Measurements from ENCODE around the gene MISP. TPM values are rescaled to one million over a fixed set of nuclear protein-coding genes. Genes with fewer than 3 reads are reported as not detected.

Gene MISP
- total and polyA plus RNA-seq, 2 donors (not counting 1 experiment from before 2014, with no cell fraction given) = not detected

DNA sequence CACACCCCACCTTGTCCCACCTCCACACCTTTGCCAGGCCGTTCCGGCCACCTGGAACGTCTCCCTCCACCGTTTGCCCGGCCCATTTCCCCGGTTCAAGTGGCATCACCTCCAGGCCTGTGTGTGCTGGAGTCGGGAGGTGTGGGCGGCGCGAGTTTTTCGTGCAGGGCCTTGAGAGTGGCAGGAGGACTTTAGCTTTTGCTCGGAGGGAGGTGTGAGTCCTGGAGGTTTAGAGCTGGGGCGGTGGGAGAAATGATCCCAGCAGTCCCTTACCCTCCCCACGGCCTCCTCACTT lies 46.5 kb upstream of the MISP start:
- DNase-seq (no peak), ATAC-seq (ENCODE audit: low read depth) (no peak)
- Histone ChIP-seq H4K20me1 (ENCODE audit: control insufficient read depth, insufficient read depth, low read length, poor library complexity, severe bottlenecking) (no peaks in the 10 kb centered on the region), H3K9ac (ENCODE audit: low read length) (no peak overlapping the region), H3K4me2 (replicated peaks; ENCODE audit: low read depth, low read length, poor library complexity, severe bottlenecking) (peak overlapping the region; percentile 42), H3K79me2 (ENCODE audit: control insufficient read depth, insufficient read depth, low read length) (no peaks in the 10 kb centered on the region), H2AFZ (ENCODE audit: insufficient read depth, low read depth, low read length, poor library complexity, severe bottlenecking) (no peak overlapping the region), H3K27ac (ENCODE audit: low read length in 2 of 2) (no peak overlapping the region), H3K9me3 (ENCODE audit: control extremely low read depth in 1 of 3, control insufficient read depth in 2 of 3, insufficient read depth in 1 of 3, low read length in 2 of 3) (peaks cover 0 to 35% (median 2%) of the 10 kb centered on the region in 3 donors), H3K4me1 (ENCODE audit: control insufficient read depth in 2 of 2, insufficient read depth in 2 of 2, low read length in 2 of 2) (peaks cover 10% of the 10 kb centered on the region in 2 donors), H3K27me3 (replicated peaks in 1 of 4; ENCODE audit: control extremely low read depth in 1 of 4, control insufficient read depth in 3 of 4, insufficient read depth in 4 of 4, low read length in 3 of 4) (peaks cover 0 to 33% (median 6%) of the 10 kb centered on the region in 4 experiments), H3K36me3 (replicated peaks in 1 of 2; ENCODE audit: control extremely low read depth in 1 of 2, control insufficient read depth in 1 of 2, extremely low read depth in 1 of 2, insufficient read depth in 2 of 2, low read length in 1 of 2) (no peaks in the 10 kb centered on the region), H3K4me3 (ENCODE audit: control extremely low read depth in 1 of 5, extremely low read depth in 1 of 5, insufficient read depth in 1 of 5, low read depth in 2 of 5, low read length in 4 of 5) (no peak overlapping the region)
- Mint-ChIP-seq H3K4me3 (no peak overlapping the region), H3K27me3 (peaks cover 22% of the 10 kb centered on the region), H3K9me3 (ENCODE audit: insufficient read depth) (peaks cover 1% of the 10 kb centered on the region), H3K4me1 (peaks cover 12% of the 10 kb centered on the region), H3K27ac (no peak overlapping the region)
- WGBS (ENCODE audit: insufficient coverage) = 0% methylated on average over 6 of the region's 14 CpGs
- TF ChIP-seq EZH2 (IDR thresholded peaks at IDR 0.05; ENCODE audit: borderline replicate concordance, insufficient read depth, low read depth, low read length, poor library complexity, severe bottlenecking) = no peak
- TF ChIP-seq, protein P1, sequence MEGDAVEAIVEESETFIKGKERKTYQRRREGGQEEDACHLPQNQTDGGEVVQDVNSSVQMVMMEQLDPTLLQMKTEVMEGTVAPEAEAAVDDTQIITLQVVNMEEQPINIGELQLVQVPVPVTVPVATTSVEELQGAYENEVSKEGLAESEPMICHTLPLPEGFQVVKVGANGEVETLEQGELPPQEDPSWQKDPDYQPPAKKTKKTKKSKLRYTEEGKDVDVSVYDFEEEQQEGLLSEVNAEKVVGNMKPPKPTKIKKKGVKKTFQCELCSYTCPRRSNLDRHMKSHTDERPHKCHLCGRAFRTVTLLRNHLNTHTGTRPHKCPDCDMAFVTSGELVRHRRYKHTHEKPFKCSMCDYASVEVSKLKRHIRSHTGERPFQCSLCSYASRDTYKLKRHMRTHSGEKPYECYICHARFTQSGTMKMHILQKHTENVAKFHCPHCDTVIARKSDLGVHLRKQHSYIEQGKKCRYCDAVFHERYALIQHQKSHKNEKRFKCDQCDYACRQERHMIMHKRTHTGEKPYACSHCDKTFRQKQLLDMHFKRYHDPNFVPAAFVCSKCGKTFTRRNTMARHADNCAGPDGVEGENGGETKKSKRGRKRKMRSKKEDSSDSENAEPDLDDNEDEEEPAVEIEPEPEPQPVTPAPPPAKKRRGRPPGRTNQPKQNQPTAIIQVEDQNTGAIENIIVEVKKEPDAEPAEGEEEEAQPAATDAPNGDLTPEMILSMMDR (IDR thresholded peaks at IDR 0.05) = no peak
- intact Hi-C loops (cut with micrococcal nuclease) = no loop called here
- POLR2A ChIA-PET = no interaction called here
- CTCF ChIA-PET = interaction anchor here (1.6 kb wide), 1 partner anchor 30 kb away, joined by 4 read pairs; no protein-coding TSS in a partner anchor

DNA sequence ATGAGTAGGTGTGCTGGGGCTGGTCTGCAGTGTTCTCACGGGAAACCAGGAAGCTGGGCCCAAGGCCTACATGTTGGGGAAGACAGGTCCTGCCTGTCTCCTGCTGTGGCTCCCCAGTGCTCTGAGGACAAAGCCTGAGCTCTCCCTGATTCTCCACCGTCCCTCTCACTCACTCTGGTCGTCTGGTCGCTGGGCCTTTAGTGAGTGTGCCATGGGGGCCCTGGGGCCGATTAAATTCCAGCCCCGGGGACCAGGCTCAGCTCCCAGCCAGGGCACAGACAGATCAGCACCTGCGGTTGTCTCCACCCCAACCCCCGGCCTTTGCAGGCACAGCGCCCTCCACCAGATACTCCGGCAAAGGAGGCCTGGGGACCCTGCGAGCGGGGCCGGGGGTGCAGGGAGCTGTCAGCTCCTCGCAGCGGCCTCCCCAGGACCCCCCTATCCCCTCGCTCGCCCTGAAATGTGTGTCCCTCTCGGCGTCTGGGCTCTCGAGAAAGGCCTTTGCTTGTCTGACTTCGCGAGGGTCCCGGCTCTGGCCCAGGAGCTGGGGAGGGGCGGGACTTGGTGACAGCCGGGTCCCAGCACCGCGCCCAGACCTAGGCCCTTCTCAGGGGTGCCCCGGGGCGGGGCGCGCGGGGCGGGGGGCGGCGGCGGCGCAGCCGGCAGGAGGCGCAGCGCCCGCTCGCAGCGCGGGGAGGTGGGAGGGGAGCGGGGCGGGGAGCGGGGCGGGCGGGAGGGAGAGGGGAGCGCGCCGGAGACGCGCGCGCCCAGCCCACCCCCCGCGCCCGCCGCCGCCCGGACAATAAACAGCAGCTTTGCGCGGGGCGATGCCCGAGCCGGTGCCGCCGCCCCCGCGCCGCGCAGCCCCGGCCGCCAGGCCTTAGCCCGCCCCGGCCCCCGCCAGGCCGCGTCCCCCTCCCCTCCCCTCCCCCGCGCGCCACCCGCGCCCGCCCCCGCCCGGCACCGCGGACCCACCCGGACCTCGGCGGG lies 42.5 kb upstream of the MISP start, which contains the start of gene PALM:
PALM (plus strand) TSS at position 782 of the 990 bp plus-strand sequence. CDS start 212 bp downstream, outside the sequence.
- peaks cover 0 to 39% (median 5%) of the 10 kb centered on the region in 4 experiments for H3K27me3 ChIP-seq (replicated peaks in 1 of 4; ENCODE audit: control extremely low read depth in 1 of 4, control insufficient read depth in 3 of 4, insufficient read depth in 4 of 4, low read length in 3 of 4)
- 40% methylated on average over 22 of the region's 93 CpGs for WGBS (ENCODE audit: insufficient coverage)
- intact Hi-C loops (cut with micrococcal nuclease) = no loop called here
- Mint-ChIP-seq H3K4me3 (peak within 1 kb of the TSS; percentile 46), H3K27me3 (peaks cover 27% of the 10 kb centered on the region), H3K4me1 (peaks cover 6% of the 10 kb centered on the region), H3K27ac (no peak within 1 kb of the TSS), H3K9me3 (ENCODE audit: insufficient read depth) (peaks cover 1% of the 10 kb centered on the region)
- POLR2A ChIA-PET = no interaction called here
- peak within 1 kb of the TSS; percentile 19 for H3K4me2 ChIP-seq (replicated peaks; ENCODE audit: low read depth, low read length, poor library complexity, severe bottlenecking)
- H3K79me2 ChIP-seq (ENCODE audit: control insufficient read depth, insufficient read depth, low read length) = no peaks in the 10 kb centered on the region
- CTCF ChIA-PET = no interaction called here
- H3K27ac ChIP-seq (ENCODE audit: low read length in 2 of 2) = no peak within 1 kb of the TSS
- no peak for ATAC-seq (ENCODE audit: low read depth)
- no peak within 1 kb of the TSS for H3K4me3 ChIP-seq (ENCODE audit: control extremely low read depth in 1 of 5, extremely low read depth in 1 of 5, insufficient read depth in 1 of 5, low read depth in 2 of 5, low read length in 4 of 5)
- TF ChIP-seq, protein P1 (IDR thresholded peaks at IDR 0.05) = no peak
- TF ChIP-seq EZH2 (IDR thresholded peaks at IDR 0.05; ENCODE audit: borderline replicate concordance, insufficient read depth, low read depth, low read length, poor library complexity, severe bottlenecking) = no peak
- no peaks in the 10 kb centered on the region for H4K20me1 ChIP-seq (ENCODE audit: control insufficient read depth, insufficient read depth, low read length, poor library complexity, severe bottlenecking)
- H3K9ac ChIP-seq (ENCODE audit: low read length) = no peak within 1 kb of the TSS
- DNase-seq = no peak
- H3K4me1 ChIP-seq (ENCODE audit: control insufficient read depth in 2 of 2, insufficient read depth in 2 of 2, low read length in 2 of 2) = peaks cover 7 to 9% of the 10 kb centered on the region in 2 donors
- H3K9me3 ChIP-seq (ENCODE audit: control extremely low read depth in 1 of 3, control insufficient read depth in 2 of 3, insufficient read depth in 1 of 3, low read length in 2 of 3) = peaks cover 0 to 22% (median 2%) of the 10 kb centered on the region in 3 donors
- no peaks in the 10 kb centered on the region for H3K36me3 ChIP-seq (replicated peaks in 1 of 2; ENCODE audit: control extremely low read depth in 1 of 2, control insufficient read depth in 1 of 2, extremely low read depth in 1 of 2, insufficient read depth in 2 of 2, low read length in 1 of 2)
- H2AFZ ChIP-seq (ENCODE audit: insufficient read depth, low read depth, low read length, poor library complexity, severe bottlenecking) = no peak within 1 kb of the TSS
